Kidney epithelial cell (primary cell): ENCODE results near the gene AKT2. TPM values are rescaled to one million over a fixed set of nuclear protein-coding genes. Genes with fewer than 3 reads are reported as not detected.
"Not testable (repeated sequence)": the region's sequence is repeated elsewhere in the genome, so short reads cannot be mapped to it uniquely, and the experiment has no call there.

Experiments
- DNase-seq: peaks from one replicate; pipeline ENCODE4 v3.0.0-alpha.2; 2010; ENCODE audit warnings: low read depth
- H3K27me3 ChIP-seq: 2 replicates; pipeline ENCODE4 v1.6.0; 2011; ENCODE audit warnings: low read length; ENCODE audit not compliant: control insufficient read depth, insufficient read depth
- H3K36me3 ChIP-seq: 2 replicates; pipeline ENCODE4 v1.5.1; 2011; ENCODE audit warnings: low read length; ENCODE audit not compliant: control insufficient read depth, insufficient read depth
- H3K4me3 ChIP-seq: 2 replicates; pipeline ENCODE4 v1.5.1; 2011; ENCODE audit warnings: low read depth, mild to moderate bottlenecking, control low read depth, low read length
- total RNA-seq: library from RNA; depleted of rRNA; stranded (reverse); fragments of >200 nt; gene quantifications from 2 replicates; pipeline ENCODE4 v1.2.3, GENCODE V29; 2015
- TF ChIP-seq, protein P1 (sequence below): IDR thresholded peaks from 2 replicates; pipeline ENCODE4 v1.5.1; 2011; ENCODE audit warnings: mild to moderate bottlenecking, moderate library complexity, low read length, control low read depth, inconsistent platforms; ENCODE audit not compliant: insufficient read depth, poor library complexity, severe bottlenecking

The AKT2 gene
- total RNA-seq, 1 donor from 2014 or later: 73.5 TPM

DNA sequence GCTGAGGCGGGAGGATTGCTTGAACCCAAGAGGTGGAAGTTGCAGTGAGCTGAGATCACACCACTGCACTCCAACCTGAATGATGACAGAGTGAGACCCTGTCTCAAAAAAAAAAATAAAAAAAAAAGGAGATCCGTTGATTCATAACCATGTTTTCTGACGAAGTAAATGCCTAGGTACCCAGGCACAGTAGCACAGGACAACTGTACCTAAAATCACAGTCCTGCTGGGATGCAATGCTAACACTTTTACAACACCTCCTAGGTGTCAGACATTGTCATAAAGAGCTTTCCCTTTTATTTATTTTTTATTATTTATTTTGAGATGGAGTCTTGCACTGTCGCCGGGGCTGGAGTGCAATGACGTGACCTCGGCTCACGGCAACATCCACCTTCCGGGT is 64.5 kb downstream of the AKT2 start:
- Histone ChIP-seq H3K27me3 (peaks cover 51% of the 10 kb centered on the region), H3K4me3 (no peak overlapping the region), H3K36me3 (no peaks in the 10 kb centered on the region)
- no peak for DNase-seq
- TF ChIP-seq, protein P1, sequence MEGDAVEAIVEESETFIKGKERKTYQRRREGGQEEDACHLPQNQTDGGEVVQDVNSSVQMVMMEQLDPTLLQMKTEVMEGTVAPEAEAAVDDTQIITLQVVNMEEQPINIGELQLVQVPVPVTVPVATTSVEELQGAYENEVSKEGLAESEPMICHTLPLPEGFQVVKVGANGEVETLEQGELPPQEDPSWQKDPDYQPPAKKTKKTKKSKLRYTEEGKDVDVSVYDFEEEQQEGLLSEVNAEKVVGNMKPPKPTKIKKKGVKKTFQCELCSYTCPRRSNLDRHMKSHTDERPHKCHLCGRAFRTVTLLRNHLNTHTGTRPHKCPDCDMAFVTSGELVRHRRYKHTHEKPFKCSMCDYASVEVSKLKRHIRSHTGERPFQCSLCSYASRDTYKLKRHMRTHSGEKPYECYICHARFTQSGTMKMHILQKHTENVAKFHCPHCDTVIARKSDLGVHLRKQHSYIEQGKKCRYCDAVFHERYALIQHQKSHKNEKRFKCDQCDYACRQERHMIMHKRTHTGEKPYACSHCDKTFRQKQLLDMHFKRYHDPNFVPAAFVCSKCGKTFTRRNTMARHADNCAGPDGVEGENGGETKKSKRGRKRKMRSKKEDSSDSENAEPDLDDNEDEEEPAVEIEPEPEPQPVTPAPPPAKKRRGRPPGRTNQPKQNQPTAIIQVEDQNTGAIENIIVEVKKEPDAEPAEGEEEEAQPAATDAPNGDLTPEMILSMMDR: no peak

DNA sequence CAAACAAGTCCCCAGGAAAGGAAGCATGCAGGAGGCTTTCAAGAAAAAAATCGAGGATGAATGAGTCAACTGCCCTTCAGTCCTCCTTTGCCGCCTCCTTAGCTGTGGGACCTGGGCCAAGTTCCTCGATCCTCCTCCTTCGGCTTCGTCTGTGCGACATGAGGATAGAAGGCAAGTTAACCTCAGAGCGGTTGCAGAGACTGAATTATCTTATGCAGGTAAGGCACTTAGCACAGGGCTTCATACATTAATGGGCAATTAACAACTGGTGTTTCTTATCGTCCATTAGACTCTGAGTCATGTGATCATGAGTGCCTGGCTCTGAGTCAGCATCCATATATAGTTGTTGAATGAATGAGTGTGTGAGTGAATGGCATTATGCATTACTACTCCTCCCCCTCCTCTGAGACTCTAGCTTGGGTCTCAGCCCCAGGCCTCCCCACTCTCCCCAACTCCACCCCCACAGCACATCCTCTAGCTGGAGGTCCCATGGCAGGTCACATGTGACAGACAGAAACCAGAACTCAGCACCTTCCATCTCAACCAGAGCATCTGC is 65.3 kb downstream of the AKT2 start:
- H3K36me3 ChIP-seq: no peaks in the 10 kb centered on the region
- DNase-seq: peak; percentile 48
- TF ChIP-seq, protein P1: no peak
- peaks cover 45% of the 10 kb centered on the region for H3K27me3 ChIP-seq
- no peak overlapping the region for H3K4me3 ChIP-seq

DNA sequence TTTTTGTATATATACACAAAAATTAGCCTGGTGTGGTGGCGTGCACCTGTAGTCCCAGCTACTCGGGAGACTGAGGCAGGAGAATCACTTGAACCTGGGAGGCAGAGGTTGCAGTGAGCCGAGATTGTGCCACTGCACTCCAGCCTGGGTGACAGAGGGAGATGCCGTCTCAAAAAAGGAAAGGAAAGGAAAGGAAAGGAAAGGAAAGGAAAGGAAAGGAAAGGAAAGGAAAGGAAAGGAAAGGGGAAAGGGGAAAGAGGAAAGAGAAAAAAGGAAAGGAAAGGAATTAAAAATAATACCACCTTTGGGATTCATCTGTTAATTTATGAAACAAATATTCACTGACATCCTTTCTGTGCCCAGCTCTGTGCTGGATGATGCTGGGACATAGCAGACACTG is 66.1 kb downstream of the AKT2 start:
- not testable (repeated sequence) for H3K4me3 ChIP-seq, DNase-seq, H3K36me3 ChIP-seq
- H3K27me3 ChIP-seq: peaks cover 38% of the 10 kb centered on the region

DNA sequence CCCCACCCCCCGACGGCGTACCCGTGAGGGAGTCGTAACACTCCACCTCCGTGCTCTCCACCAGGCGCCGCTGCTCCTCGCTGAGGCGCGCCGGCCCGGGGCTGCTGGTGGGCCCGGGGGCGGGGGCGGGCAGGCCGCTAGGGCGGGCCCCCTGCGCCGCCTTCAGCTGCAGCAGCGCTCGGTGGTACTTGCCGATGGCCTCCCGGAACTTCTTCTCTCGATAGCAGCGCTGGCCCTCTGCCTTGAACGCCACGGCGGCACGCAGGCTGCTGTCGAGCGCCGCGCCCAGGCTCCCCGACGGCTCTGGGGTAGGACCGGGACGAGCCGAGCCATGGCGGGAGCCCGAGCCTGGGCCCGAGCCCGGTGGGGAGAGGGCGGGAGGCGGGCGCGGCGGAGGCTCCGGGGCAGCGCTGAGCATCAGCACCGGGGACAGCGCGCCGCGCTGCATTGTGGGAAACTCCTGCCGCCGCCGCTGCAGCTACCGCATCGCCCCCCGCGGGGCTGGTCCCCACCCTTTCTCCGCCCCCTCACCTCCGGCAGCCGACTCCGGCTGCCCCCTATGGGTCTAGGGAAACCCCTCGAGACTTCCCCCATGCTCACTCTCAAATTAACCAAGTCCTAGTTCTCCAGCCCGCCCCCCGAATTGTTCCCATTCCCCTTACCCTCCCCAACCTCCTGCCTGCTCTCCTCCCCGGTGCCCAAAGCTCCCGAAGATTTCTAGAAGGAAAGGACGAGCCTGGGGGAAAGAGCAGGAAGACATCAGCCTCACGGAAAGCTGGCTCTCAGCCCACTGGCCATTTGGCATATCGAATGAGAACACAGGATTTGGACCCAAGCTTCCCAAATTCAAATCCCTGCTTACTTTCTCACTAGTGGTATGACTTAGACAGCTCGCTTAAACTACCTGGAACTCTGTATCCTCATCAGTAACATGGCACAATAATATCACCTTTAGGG is 66.9 kb downstream of the AKT2 start, which contains the start of gene TTC9B:
TTC9B (minus strand) TSS at position 451 of the 957 bp plus-strand sequence; CDS start at position 448, 3 bp downstream.
- no peak within 1 kb of the TSS for H3K4me3 ChIP-seq
- TF ChIP-seq, protein P1: no peak
- peaks cover 32% of the 10 kb centered on the region for H3K27me3 ChIP-seq
- DNase-seq: no peak
- H3K36me3 ChIP-seq: no peaks in the 10 kb centered on the region

DNA sequence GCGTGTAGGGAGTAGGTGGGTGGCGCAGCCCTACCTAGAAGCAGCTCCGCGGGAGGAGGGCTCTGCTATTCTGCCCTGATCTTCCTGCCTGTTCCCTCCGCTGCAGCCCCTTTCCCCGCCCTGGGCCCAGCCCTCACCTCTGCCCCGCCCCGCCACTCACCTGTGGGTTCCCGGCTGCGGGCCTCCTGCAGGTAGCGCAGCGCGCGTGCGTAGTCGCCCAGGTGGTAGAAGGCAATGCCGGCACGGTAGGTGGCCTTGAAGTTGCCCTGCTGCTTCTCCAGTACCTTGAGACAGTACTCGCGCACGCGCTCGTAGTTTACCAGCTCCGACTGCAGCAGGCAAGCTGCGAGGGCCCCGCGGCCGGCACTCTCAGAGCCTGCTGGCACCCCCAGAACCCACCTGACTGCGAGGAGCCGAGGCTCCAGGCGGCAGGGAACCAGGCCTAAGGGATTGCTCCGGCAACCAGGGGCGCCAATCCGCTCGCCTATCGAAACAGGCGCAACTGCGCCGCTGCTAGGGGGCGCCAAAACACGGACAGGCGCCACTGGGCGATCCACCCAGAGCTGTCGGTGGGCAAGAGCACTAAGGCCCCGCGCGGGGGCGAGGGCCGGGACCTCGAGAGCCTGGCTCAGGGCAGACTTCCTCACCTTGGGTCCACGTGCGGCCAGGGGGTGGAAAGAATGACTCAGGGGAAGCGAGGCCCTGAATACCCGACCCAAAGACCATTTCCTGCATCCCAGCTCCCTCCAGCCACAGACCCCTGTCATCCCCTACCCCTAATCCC is 67.9 kb downstream of the AKT2 start:
- DNase-seq: no peak
- peaks cover 28% of the 10 kb centered on the region for H3K27me3 ChIP-seq
- no peak overlapping the region for H3K4me3 ChIP-seq
- H3K36me3 ChIP-seq: no peaks in the 10 kb centered on the region
- TF ChIP-seq, protein P1: peak; percentile 53

DNA sequence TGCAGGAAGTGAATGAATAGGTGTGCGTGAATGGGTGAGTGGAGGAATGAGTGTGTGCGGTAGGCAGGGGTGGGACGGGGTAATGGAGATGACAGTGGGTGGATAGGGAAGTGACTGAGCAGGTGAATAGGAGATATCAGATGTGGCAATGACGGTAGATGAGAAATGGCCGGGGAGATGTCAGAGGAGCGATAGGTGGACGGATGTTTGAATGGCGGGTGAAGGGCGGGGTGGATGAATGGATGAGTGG is 68.4 kb downstream of the AKT2 start:
- Histone ChIP-seq H3K36me3 (no peaks in the 10 kb centered on the region), H3K27me3 (peaks cover 28% of the 10 kb centered on the region), H3K4me3 (no peak overlapping the region)
- TF ChIP-seq, protein P1: no peak
- no peak for DNase-seq
